Endothelial cell (in vitro differentiated cells): ENCODE results near the gene GFI1B. TPM values are rescaled to one million over a fixed set of nuclear protein-coding genes. Genes with fewer than 3 reads are reported as not detected.

Experiments used
- DNase-seq: peaks from one replicate; pipeline ENCODE4 v3.0.0; 2021; ENCODE audit warnings: low spot score
- H3K27ac Mint-ChIP-seq: one replicate; pipeline ENCODE4 v1.8.0; 2021; ENCODE audit warnings: mixed read lengths, inconsistent platforms; ENCODE audit not compliant: unreplicated experiment
- H3K27me3 Mint-ChIP-seq: one replicate; pipeline ENCODE4 v1.8.0; 2021; ENCODE audit warnings: mild to moderate bottlenecking, moderate library complexity, mixed read lengths, inconsistent platforms; ENCODE audit not compliant: unreplicated experiment
- H3K36me3 Mint-ChIP-seq: one replicate; pipeline ENCODE4 v1.8.0; 2021; ENCODE audit warnings: mild to moderate bottlenecking, low read depth, mixed read lengths, inconsistent platforms; ENCODE audit not compliant: unreplicated experiment
- H3K4me1 Mint-ChIP-seq: one replicate; pipeline ENCODE4 v1.8.0; 2021; ENCODE audit warnings: mild to moderate bottlenecking, mixed read lengths, inconsistent platforms; ENCODE audit not compliant: unreplicated experiment
- H3K4me3 Mint-ChIP-seq: one replicate; pipeline ENCODE4 v1.8.0; 2021; ENCODE audit warnings: mild to moderate bottlenecking, mixed read lengths, inconsistent platforms; ENCODE audit not compliant: unreplicated experiment
- H3K9me3 Mint-ChIP-seq: one replicate; pipeline ENCODE4 v1.8.0; 2021; ENCODE audit warnings: mixed read lengths, inconsistent platforms; ENCODE audit not compliant: unreplicated experiment
- total RNA-seq: library from RNA; stranded (reverse); fragmentation: NEBNext Ultra II Directional; extraction: Animal tissue kit (Norgen Biotek cat#: 25700); gene quantifications from one replicate; pipeline ENCODE4 v1.2.1, GENCODE V29; 2021; ENCODE audit not compliant: unreplicated experiment
- TF ChIP-seq, protein P1 (sequence below): fragments of 200-600 bp; sonication (generic); IDR thresholded peaks from one replicate; pipeline ENCODE4 v1.5.0; 2021; ENCODE audit warnings: antibody characterized with exemption; ENCODE audit not compliant: unreplicated experiment

Gene GFI1B
- total RNA-seq, 1 donor from 2014 or later: not detected

DNA sequence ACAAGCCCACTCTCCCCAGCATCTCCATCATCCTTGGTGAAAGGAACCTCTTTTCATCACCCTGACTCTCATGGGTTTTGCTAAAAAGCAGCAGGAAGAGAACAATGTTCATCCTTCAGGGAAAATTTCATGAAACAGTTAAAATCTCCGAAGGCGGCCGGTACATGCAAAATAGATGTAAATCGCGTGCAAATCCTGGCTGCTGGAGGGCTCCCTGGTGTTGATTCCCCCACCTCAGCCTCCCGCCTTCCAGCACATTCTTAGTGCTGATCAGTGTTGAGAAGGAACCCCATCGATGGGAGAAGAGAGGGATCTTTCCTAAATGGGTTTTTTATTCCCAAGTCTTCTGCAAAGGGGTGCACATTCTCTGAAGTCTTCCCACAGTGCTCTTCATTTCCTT lies 8.7 kb upstream of the GFI1B start:
- H3K4me3 Mint-ChIP-seq: no peak overlapping the region
- H3K9me3 Mint-ChIP-seq: no peaks in the 10 kb centered on the region
- no peak overlapping the region for H3K27ac Mint-ChIP-seq
- DNase-seq: no peak
- H3K4me1 Mint-ChIP-seq: no peaks in the 10 kb centered on the region
- TF ChIP-seq, protein P1, sequence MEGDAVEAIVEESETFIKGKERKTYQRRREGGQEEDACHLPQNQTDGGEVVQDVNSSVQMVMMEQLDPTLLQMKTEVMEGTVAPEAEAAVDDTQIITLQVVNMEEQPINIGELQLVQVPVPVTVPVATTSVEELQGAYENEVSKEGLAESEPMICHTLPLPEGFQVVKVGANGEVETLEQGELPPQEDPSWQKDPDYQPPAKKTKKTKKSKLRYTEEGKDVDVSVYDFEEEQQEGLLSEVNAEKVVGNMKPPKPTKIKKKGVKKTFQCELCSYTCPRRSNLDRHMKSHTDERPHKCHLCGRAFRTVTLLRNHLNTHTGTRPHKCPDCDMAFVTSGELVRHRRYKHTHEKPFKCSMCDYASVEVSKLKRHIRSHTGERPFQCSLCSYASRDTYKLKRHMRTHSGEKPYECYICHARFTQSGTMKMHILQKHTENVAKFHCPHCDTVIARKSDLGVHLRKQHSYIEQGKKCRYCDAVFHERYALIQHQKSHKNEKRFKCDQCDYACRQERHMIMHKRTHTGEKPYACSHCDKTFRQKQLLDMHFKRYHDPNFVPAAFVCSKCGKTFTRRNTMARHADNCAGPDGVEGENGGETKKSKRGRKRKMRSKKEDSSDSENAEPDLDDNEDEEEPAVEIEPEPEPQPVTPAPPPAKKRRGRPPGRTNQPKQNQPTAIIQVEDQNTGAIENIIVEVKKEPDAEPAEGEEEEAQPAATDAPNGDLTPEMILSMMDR: no peak
- H3K36me3 Mint-ChIP-seq: no peaks in the 10 kb centered on the region
- H3K27me3 Mint-ChIP-seq: peaks cover 9% of the 10 kb centered on the region

DNA sequence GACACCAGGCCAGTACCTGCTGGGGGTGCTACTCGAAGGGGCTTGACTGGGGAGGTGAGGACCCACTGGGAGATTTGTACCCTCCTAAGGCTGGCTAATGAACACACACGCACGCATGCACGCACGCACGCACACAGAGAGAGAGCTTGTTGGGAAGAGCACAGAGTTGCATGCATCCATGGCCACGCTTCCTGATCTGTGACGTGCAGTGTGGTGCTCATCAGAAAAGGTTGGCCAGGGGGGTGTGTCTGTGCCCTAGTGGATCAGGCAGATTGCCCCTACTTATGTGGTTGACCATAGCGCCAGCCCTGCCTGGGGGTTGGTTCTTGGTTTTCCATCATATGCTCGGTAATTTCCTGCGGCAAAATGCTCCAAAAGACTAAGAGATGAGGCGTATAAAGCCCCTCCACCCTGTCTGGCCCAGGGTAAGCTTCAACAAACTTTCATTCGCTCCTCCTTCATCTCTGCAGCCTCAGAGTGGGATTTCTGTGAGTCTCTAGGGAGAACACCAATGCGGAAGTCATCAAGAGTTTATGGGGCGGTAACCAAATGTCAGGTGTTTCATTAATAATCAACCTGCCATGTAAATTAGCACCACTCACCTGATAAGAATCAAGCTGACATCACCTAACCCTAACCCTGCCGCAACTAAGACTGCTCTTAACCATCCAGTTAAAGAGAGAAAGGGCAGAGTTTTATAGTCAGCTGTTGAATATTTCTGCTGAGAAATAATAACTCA lies 8.0 kb upstream of the GFI1B start:
- no peaks in the 10 kb centered on the region for H3K4me1 Mint-ChIP-seq
- no peaks in the 10 kb centered on the region for H3K9me3 Mint-ChIP-seq
- H3K4me3 Mint-ChIP-seq: no peak overlapping the region
- peaks cover 9% of the 10 kb centered on the region for H3K27me3 Mint-ChIP-seq
- no peak overlapping the region for H3K27ac Mint-ChIP-seq
- H3K36me3 Mint-ChIP-seq: no peaks in the 10 kb centered on the region
- no peak for DNase-seq
- TF ChIP-seq, protein P1: no peak

DNA sequence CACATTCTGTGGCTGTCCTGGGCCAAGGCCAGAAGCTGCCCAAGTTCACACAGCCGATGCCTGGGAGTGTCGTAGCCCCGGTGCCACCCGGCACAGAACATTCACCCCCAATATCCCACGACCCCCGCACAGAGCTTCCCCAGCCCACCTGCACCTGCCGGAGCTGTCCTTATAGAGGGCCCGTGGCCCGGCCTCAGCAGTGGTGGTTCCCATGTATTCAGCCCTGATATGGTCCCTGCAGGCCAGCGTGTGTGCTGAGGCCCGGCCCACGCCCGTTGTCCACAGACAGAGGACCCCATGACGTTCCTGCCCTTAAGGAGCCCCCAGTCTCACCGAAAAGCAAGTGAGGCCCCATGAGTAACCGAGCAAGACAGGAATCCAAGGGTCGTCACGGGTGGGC lies 5.3 kb upstream of the GFI1B start:
- Mint-ChIP-seq H3K27me3 (peaks cover 4% of the 10 kb centered on the region), H3K27ac (no peak overlapping the region), H3K9me3 (no peaks in the 10 kb centered on the region), H3K4me3 (no peak overlapping the region), H3K36me3 (no peaks in the 10 kb centered on the region), H3K4me1 (no peaks in the 10 kb centered on the region)
- no peak for DNase-seq
- TF ChIP-seq, protein P1: no peak

DNA sequence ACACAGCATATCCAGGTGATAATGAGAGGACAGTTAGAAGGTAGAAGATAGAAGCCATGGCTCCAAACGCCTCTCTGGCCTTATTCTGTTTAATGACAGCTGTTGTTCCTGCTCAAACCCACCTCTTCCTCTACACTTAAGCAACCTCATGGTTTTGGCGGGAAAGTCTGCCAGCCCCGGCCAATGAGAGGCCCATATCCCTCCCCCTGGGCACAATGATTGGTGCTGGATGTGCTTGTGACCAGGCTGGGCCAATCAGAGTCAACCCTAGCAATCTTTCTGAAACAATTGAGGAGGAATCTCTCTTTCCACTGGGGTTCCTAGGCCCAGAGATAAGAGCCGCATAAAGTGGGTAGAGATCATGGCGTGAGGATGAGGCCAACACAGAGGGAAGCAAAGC lies 4.8 kb upstream of the GFI1B start:
- Mint-ChIP-seq H3K27me3 (peaks cover 5% of the 10 kb centered on the region), H3K4me3 (no peak overlapping the region), H3K36me3 (no peaks in the 10 kb centered on the region), H3K9me3 (no peaks in the 10 kb centered on the region), H3K4me1 (peaks cover 4% of the 10 kb centered on the region), H3K27ac (no peak overlapping the region)
- DNase-seq: no peak
- TF ChIP-seq, protein P1: no peak

DNA sequence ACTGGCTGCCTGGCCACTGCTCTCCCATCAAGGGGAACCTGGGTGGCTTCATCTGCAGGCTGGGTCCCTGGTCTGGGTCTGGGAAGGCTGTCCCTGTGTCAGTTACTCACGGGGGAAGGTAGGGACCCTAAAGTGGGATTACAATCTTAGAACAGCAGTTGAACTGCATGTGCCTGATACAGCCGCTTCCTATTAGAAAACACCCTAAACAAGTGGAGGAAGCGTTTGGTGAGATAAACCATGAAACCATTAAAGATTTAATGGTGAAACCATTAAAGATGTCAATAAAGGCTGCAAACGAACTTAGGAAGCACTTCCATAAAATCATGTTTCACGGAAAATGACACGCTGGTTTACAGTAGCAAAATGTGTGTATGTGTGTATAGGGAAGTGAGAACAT lies 2.5 kb upstream of the GFI1B start:
- no peaks in the 10 kb centered on the region for H3K36me3 Mint-ChIP-seq

More for the DNA sequence above, 2.5 kb upstream of the GFI1B start:
- Mint-ChIP-seq H3K27ac (no peak overlapping the region), H3K27me3 (peaks cover 3% of the 10 kb centered on the region), H3K9me3 (no peaks in the 10 kb centered on the region), H3K4me3 (no peak overlapping the region), H3K4me1 (peaks cover 6% of the 10 kb centered on the region)
- TF ChIP-seq, protein P1: no peak
- no peak for DNase-seq
